ENCODE measurements around the gene LMO2.
"Not testable (repeated sequence)": the region's sequence is repeated elsewhere in the genome, so short reads cannot be mapped to it uniquely, and the experiment has no call there.

DNA sequence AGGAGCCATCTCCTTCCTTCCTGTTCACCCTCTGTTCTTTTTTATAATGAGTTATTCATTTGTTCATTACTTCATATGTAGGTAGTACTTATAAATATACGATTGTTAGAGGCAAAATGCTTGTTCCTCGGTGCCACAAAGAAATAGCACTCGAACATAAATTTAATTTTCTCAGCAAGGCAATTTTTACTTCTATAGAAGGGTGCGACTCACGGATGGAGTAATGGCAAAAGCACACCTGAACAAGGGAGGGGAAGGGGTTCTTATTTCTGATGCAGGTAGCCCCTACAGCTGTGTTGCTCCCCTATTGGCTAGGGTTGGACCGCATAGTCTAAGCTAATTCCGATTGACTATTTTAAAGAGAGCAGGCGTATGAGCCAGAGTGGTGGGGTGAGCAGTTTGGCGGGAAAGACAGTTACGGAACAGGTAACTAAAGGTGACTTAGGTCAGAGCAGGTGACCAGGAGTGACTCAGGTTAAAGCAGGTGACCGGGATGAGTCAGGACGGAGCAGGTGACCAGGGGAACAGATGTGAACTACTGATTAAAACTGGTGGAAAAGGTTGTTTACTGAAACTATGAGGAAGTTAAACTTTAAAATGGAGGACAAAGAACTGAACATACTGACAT is 40.0 kb upstream of the LMO2 start:
- TF ChIP-seq, protein P1, sequence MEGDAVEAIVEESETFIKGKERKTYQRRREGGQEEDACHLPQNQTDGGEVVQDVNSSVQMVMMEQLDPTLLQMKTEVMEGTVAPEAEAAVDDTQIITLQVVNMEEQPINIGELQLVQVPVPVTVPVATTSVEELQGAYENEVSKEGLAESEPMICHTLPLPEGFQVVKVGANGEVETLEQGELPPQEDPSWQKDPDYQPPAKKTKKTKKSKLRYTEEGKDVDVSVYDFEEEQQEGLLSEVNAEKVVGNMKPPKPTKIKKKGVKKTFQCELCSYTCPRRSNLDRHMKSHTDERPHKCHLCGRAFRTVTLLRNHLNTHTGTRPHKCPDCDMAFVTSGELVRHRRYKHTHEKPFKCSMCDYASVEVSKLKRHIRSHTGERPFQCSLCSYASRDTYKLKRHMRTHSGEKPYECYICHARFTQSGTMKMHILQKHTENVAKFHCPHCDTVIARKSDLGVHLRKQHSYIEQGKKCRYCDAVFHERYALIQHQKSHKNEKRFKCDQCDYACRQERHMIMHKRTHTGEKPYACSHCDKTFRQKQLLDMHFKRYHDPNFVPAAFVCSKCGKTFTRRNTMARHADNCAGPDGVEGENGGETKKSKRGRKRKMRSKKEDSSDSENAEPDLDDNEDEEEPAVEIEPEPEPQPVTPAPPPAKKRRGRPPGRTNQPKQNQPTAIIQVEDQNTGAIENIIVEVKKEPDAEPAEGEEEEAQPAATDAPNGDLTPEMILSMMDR (IDR thresholded peaks at IDR 0.05), result not testable (repeated sequence)
- not testable (repeated sequence) for TF ChIP-seq EZH2 (IDR thresholded peaks at IDR 0.05; ENCODE audit: borderline replicate concordance, insufficient read depth, low read depth, low read length, poor library complexity, severe bottlenecking)
